Neural cell (in vitro differentiated cells): ENCODE data around the gene GPANK1. TPM values are rescaled to one million over a fixed set of nuclear protein-coding genes. Genes with fewer than 3 reads are reported as not detected.

Experiments used
- H2AFZ ChIP-seq: fragments of 200-600, 300-800 bp; sonication (generic), shearing (Covaris generic); 2 replicates; pipeline ENCODE4 v1.6.0; 2014; ENCODE audit warnings: low read depth, mild to moderate bottlenecking, antibody characterized with exemption, low read length, moderate library complexity
- H3F3A ChIP-seq: fragments of 200-600 bp; shearing (Covaris generic); 2 replicates; pipeline ENCODE4 v1.6.1; 2016; ENCODE audit warnings: mild to moderate bottlenecking, moderate library complexity, mixed read lengths, antibody characterized with exemption, low read length; ENCODE audit not compliant: insufficient read depth, poor library complexity, severe bottlenecking
- H3K27ac ChIP-seq: fragments of 200-600, 300-800 bp; sonication (generic), shearing (Covaris generic); 2 replicates; pipeline ENCODE4 v1.5.1; 2014; ENCODE audit warnings: mild to moderate bottlenecking, low read length, moderate library complexity
- H3K27me3 ChIP-seq: fragments of 300-800, 200-600 bp; sonication (generic), shearing (Covaris generic); 2 replicates; pipeline ENCODE4 v1.6.0; 2014; ENCODE audit warnings: mild to moderate bottlenecking, low read depth, low read length, moderate library complexity; ENCODE audit not compliant: insufficient read depth
- H3K36me3 ChIP-seq: fragments of 300-800, 200-600 bp; sonication (generic), shearing (Covaris generic); 2 replicates; pipeline ENCODE4 v1.5.1; 2014; ENCODE audit warnings: mild to moderate bottlenecking, antibody characterized with exemption, low read length, moderate library complexity; ENCODE audit not compliant: insufficient read depth
- H3K4me2 ChIP-seq: fragments of 300-800, 200-600 bp; sonication (generic), shearing (Covaris generic); 2 replicates; pipeline ENCODE4 v1.6.0; 2014; ENCODE audit warnings: mild to moderate bottlenecking, low read length
- H3K4me3 ChIP-seq: fragments of 300-800, 200-600 bp; sonication (generic), shearing (Covaris generic); 2 replicates; pipeline ENCODE4 v1.5.1; 2014; ENCODE audit warnings: mild to moderate bottlenecking, low read length, moderate library complexity
- H3K79me2 ChIP-seq: fragments of 200-600 bp; shearing (Covaris generic); replicated peaks from 2 replicates; pipeline ENCODE4 v1.6.0; 2014; ENCODE audit warnings: mild to moderate bottlenecking, low read length, moderate library complexity; ENCODE audit not compliant: insufficient read depth
- H3K9ac ChIP-seq: fragments of 300-800, 200-600 bp; sonication (generic), shearing (Covaris generic); 2 replicates; pipeline ENCODE4 v1.6.1; 2016; ENCODE audit warnings: mild to moderate bottlenecking, low read length, mixed read lengths
- H3K9me2 ChIP-seq: fragments of 200-600 bp; shearing (Covaris generic); 2 replicates; pipeline ENCODE4 v1.6.1; 2016; ENCODE audit warnings: mild to moderate bottlenecking, low read length, mixed read lengths; ENCODE audit not compliant: insufficient read depth
- H3K9me3 ChIP-seq: fragments of 200-600, 300-800 bp; sonication (generic), shearing (Covaris generic); 2 replicates; pipeline ENCODE4 v1.6.1; 2016; ENCODE audit warnings: mild to moderate bottlenecking, mixed run types, low read length, moderate library complexity, mixed read lengths
- H4K20me1 ChIP-seq: fragments of 200-600 bp; shearing (Covaris generic); 2 replicates; pipeline ENCODE4 v1.6.1; 2016; ENCODE audit warnings: mild to moderate bottlenecking, mixed run types; ENCODE audit not compliant: insufficient read depth
- CTCF ChIP-seq: fragments of 450-650 bp; IDR thresholded peaks from 2 replicates; pipeline ENCODE4 v1.5.1; 2014; ENCODE audit warnings: antibody characterized with exemption, mild to moderate bottlenecking, moderate library complexity; ENCODE audit not compliant: poor library complexity, severe bottlenecking
- EP300 ChIP-seq: fragments of 450-650 bp; conservative IDR thresholded peaks from 2 replicates; pipeline ENCODE4 v1.6.1; 2014; ENCODE audit warnings: antibody characterized with exemption, mild to moderate bottlenecking, moderate library complexity; ENCODE audit not compliant: poor library complexity, severe bottlenecking
- EZH2 ChIP-seq: fragments of 200-600, 300-800 bp; shearing (Covaris generic), sonication (generic); IDR thresholded peaks from 2 replicates; pipeline ENCODE4 v1.6.1; 2014; ENCODE audit warnings: antibody characterized with exemption, low read length, borderline replicate concordance, mild to moderate bottlenecking; ENCODE audit not compliant: insufficient read depth, poor library complexity, severe bottlenecking
- MXI1 ChIP-seq: fragments of 450-650 bp; conservative IDR thresholded peaks from 2 replicates; pipeline ENCODE4 v1.6.1; 2014; ENCODE audit warnings: antibody characterized with exemption, mild to moderate bottlenecking; ENCODE audit not compliant: poor library complexity, severe bottlenecking
- POLR2AphosphoS5 ChIP-seq: IDR thresholded peaks from 2 replicates; pipeline ENCODE4 v1.6.1; 2012
- RAD21 ChIP-seq: fragments of 450-650 bp; conservative IDR thresholded peaks from 2 replicates; pipeline ENCODE4 v1.6.1; 2014; ENCODE audit warnings: antibody characterized with exemption, mild to moderate bottlenecking, moderate library complexity
- REST ChIP-seq: IDR thresholded peaks from 2 replicates; pipeline ENCODE4 v1.6.1; 2012; ENCODE audit warnings: borderline replicate concordance
- SMC3 ChIP-seq: fragments of 450-650 bp; conservative IDR thresholded peaks from 2 replicates; pipeline ENCODE4 v1.6.1; 2014; ENCODE audit warnings: antibody characterized with exemption, mild to moderate bottlenecking, moderate library complexity; ENCODE audit not compliant: poor library complexity
- TAF1 ChIP-seq: IDR thresholded peaks from 2 replicates; pipeline ENCODE4 v1.6.1; 2012; ENCODE audit warnings: low read depth
- polyA plus RNA-seq: library from polyadenylated mRNA; depleted of rRNA; stranded (reverse); fragments of >200 nt; gene quantifications from 2 replicates; pipeline ENCODE4 v1.2.3, GENCODE V29; 2014

Gene GPANK1
- polyA plus RNA-seq, 1 donor from 2014 or later: 18.4 TPM

- Histone ChIP-seq H3K4me3 (no peak overlapping the region), H3K9ac (no peak overlapping the region), H3K4me2 (no peak overlapping the region), H3K27ac (no peak overlapping the region), H2AFZ (no peak overlapping the region), H3F3A (no peaks in the 10 kb centered on the region), H3K27me3 (no peaks in the 10 kb centered on the region), H3K9me2 (no peaks in the 10 kb centered on the region), H3K79me2 (peaks cover 3% of the 10 kb centered on the region), H3K9me3 (no peaks in the 10 kb centered on the region), H4K20me1 (no peaks in the 10 kb centered on the region), H3K36me3 (no peaks in the 10 kb centered on the region)
- TF ChIP-seq REST (no peak), SMC3 (no peak), EZH2 (no peak), MXI1 (no peak), POLR2AphosphoS5 (no peak), TAF1 (no peak)
Measured at GRCh38 chr6:31632279-31632946, 32.4 kb downstream of the GPANK1 start.

GRCh38 chr6:31631681-31632278, 33.0 kb downstream of the GPANK1 start:
- H2AFZ ChIP-seq: no peak overlapping the region
- H3K79me2 ChIP-seq: peaks cover 5% of the 10 kb centered on the region
- no peak overlapping the region for H3K27ac ChIP-seq
- H3K9ac ChIP-seq: no peak overlapping the region
- no peaks in the 10 kb centered on the region for H3K9me2 ChIP-seq
- TF ChIP-seq REST (no peak), EP300 (no peak), EZH2 (no peak), MXI1 (no peak), RAD21 (no peak), CTCF (no peak), SMC3 (no peak)
- H3K27me3 ChIP-seq: no peaks in the 10 kb centered on the region
- no peak overlapping the region for H3K4me2 ChIP-seq
- H4K20me1 ChIP-seq: no peaks in the 10 kb centered on the region
- H3K9me3 ChIP-seq: no peaks in the 10 kb centered on the region
- H3F3A ChIP-seq: no peaks in the 10 kb centered on the region
- H3K36me3 ChIP-seq: no peaks in the 10 kb centered on the region
- H3K4me3 ChIP-seq: no peak overlapping the region
